A673 (cell line): ENCODE measurements around the gene KRT4. TPM values are rescaled to one million over a fixed set of nuclear protein-coding genes. Genes with fewer than 3 reads are reported as not detected.

Source experiments
- BruUV-seq: library from RNA; stranded (reverse); fragments of 400-500 nt; replicated peaks from 2 replicates; lab custom pipeline; 2021; lab: Mats Ljungman, UMichigan
- CTCF ChIA-PET: fragments of 300-600 bp; sonication (Branson Sonifier 250); formaldehyde crosslinking; loops from one replicate; lab custom pipeline; 2022; ENCODE audit warnings: antibody characterized with exemption; lab: Charles Lee
- POLR2A ChIA-PET: fragments of 300-600 bp; sonication (Branson Sonifier 250); formaldehyde crosslinking; loops from one replicate; lab custom pipeline; 2022; ENCODE audit warnings: antibody characterized with exemption; ENCODE audit not compliant: low non-redundant PET; lab: Charles Lee
- DNase-seq: peaks from one replicate; pipeline ENCODE4 v3.0.0-alpha.2; 2015; ENCODE audit warnings: low spot score
- H3K27ac ChIP-seq: fragments of 200-600 bp; sonication (generic); 2 replicates; pipeline ENCODE4 v1.5.1; 2016; ENCODE audit warnings: mixed run types, low read depth, mild to moderate bottlenecking, mixed read lengths, antibody characterized with exemption, low read length; ENCODE audit not compliant: poor library complexity, severe bottlenecking
- H3K27me3 ChIP-seq: fragments of 200-600 bp; sonication (generic); replicated peaks from 2 replicates; pipeline ENCODE4 v1.6.1; 2017; ENCODE audit warnings: mixed run types, low read depth, mild to moderate bottlenecking, mixed read lengths, antibody characterized with exemption, low read length; ENCODE audit not compliant: insufficient read depth, poor library complexity
- H3K36me3 ChIP-seq: fragments of 200-600 bp; sonication (generic); 2 replicates; pipeline ENCODE4 v1.6.1; 2016; ENCODE audit warnings: mixed run types, mild to moderate bottlenecking, mixed read lengths, antibody characterized with exemption, low read length; ENCODE audit not compliant: insufficient read depth, poor library complexity, severe bottlenecking
- H3K4me1 ChIP-seq: fragments of 200-600 bp; sonication (generic); 2 replicates; pipeline ENCODE4 v1.6.1; 2017; ENCODE audit warnings: mixed run types, mild to moderate bottlenecking, mixed read lengths, antibody characterized with exemption, low read length; ENCODE audit not compliant: insufficient read depth, poor library complexity, severe bottlenecking
- H3K4me3 ChIP-seq: fragments of 200-600 bp; sonication (generic); 2 replicates; pipeline ENCODE4 v1.5.1; 2016; ENCODE audit warnings: low read depth, mixed run types, mild to moderate bottlenecking, mixed read lengths, low read length; ENCODE audit not compliant: poor library complexity, severe bottlenecking
- H3K9me3 ChIP-seq: fragments of 200-600 bp; sonication (generic); 2 replicates; pipeline ENCODE4 v1.6.1; 2016; ENCODE audit warnings: mixed run types, low read depth, mild to moderate bottlenecking, mixed read lengths, antibody characterized with exemption, low read length; ENCODE audit not compliant: poor library complexity, severe bottlenecking
- CTCF ChIP-seq: fragments of 300-800, 200-600 bp; sonication (generic); conservative IDR thresholded peaks from 2 replicates; pipeline ENCODE4 v1.5.1; 2017; ENCODE audit warnings: low read depth, mild to moderate bottlenecking, antibody characterized with exemption, low read length, moderate library complexity, mixed read lengths
- EZH2 ChIP-seq: fragments of 200-600 bp; sonication (generic); IDR thresholded peaks from 2 replicates; pipeline ENCODE4 v1.6.1; 2017; ENCODE audit warnings: borderline replicate concordance, low read depth, mild to moderate bottlenecking, mixed read lengths, antibody characterized with exemption, low read length; ENCODE audit not compliant: poor library complexity, severe bottlenecking
- intact Hi-C: fragments of 100-400 bp; cut with micrococcal nuclease; formaldehyde crosslinking; loops from one replicate; pipeline ENCODE4 v1.10.0; 2022; ENCODE audit not compliant: unreplicated experiment
- total RNA-seq: library from RNA; stranded (reverse); gene quantifications from 2 replicates; pipeline ENCODE4 v1.2.3, GENCODE V29; 2021

The KRT4 gene
- total RNA-seq, 1 experiment from 2014 or later: not detected

DNA sequence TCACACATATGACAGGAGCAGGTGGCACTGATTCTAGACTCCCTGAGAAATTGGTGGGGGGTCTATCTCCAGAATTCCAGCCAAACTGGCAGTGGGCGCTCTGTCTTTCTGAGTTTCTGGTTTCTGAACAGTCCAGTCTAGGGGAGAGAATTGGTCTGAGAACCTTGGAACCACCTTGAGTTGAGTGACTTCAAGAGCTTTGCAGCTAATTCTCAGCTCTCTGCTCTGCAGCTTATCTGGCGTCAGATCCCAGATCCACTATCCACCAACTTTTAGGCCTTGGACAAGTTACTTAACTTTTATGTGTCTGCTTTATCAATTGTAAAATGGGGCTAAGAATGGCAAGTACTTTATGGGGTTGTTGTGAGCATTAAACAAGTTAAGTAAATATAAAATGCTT is 35.1 kb downstream of the KRT4 start:
- TF ChIP-seq EZH2: no peak
- no peak for TF ChIP-seq CTCF
- POLR2A ChIA-PET: no interaction called here
- Histone ChIP-seq H3K36me3 (no peaks in the 10 kb centered on the region), H3K4me1 (no peaks in the 10 kb centered on the region), H3K27me3 (no peaks in the 10 kb centered on the region), H3K9me3 (no peaks in the 10 kb centered on the region), H3K27ac (no peak overlapping the region), H3K4me3 (no peak overlapping the region)
- no TSS peak for BruUV-seq
- CTCF ChIA-PET: no interaction called here
- intact Hi-C loops: no loop called here
- no peak for DNase-seq

DNA sequence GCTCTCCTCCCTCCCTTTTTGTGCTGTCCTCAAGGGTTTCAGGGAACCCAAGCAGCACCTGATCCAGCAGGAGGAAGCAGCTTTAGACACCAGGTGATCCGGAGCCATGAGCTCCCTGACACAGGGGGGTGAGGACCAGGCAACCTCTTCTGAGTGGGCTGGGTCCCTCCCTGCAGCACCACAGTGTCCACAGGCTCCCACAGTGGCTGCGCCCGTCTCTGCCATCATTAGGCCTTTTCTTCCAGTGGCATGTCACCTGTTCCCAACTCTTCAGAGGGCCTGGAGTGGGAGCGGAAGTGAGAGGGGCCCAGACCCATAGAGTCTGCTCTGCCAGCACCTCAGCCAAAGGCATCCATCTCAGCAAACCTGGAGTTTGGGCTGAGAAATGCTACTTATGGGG is 36.4 kb downstream of the KRT4 start:
- H3K4me3 ChIP-seq: no peak overlapping the region
- no peak for DNase-seq
- TF ChIP-seq CTCF: no peak
- no peak for TF ChIP-seq EZH2
- no peaks in the 10 kb centered on the region for H3K4me1 ChIP-seq
- intact Hi-C loops: no loop called here
- no peaks in the 10 kb centered on the region for H3K27me3 ChIP-seq
- H3K9me3 ChIP-seq: no peaks in the 10 kb centered on the region
- no peaks in the 10 kb centered on the region for H3K36me3 ChIP-seq
- CTCF ChIA-PET: no interaction called here
- no peak overlapping the region for H3K27ac ChIP-seq
- POLR2A ChIA-PET: no interaction called here
- no TSS peak for BruUV-seq

DNA sequence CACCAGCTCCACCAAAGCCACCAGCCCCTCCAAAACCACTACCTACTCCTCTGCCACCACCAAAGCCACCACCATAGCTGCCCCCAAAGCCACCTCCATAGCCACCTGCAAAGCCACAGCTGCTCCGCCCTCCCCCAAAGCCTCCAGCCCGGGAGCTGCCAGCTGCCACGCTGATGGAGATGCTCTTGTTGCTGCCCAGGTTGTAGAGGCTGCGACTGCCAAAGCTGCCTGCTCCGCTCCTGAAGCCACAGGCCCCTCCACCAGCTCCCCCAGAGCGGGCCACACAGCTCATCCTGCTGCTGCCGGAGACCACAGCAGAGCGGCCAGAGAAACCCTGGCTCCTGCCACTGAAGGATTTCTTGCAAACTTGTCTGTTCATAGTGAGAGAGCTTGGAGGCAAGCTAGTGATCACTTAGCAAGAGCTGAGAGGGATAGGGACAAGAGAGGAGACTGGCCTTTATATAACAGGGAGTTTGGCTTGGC is 37.0 kb downstream of the KRT4 start, which contains the start of gene KRT76:
Gene KRT76 (minus strand): TSS at position 433 of the 483 bp plus-strand sequence. CDS start 54 bp downstream, at position 379.
- Histone ChIP-seq H3K27me3 (no peaks in the 10 kb centered on the region), H3K4me1 (no peaks in the 10 kb centered on the region), H3K36me3 (no peaks in the 10 kb centered on the region), H3K27ac (no peak within 1 kb of the TSS), H3K4me3 (no peak within 1 kb of the TSS), H3K9me3 (no peaks in the 10 kb centered on the region)
- TF ChIP-seq EZH2: no peak
- no peak for TF ChIP-seq CTCF
- BruUV-seq: no TSS peak
- POLR2A ChIA-PET: no interaction called here
- DNase-seq: no peak
- intact Hi-C loops: no loop called here
- CTCF ChIA-PET: no interaction called here
